ENCODE results near the gene RBP7.

GRCh38 chr1:10022656-10023055 is 25.6 kb downstream of the RBP7 start:
- no peak for TF ChIP-seq EZH2 (optimal IDR thresholded peaks at IDR 0.05; ENCODE audit: low read depth, low read length)
- TF ChIP-seq CTCF (IDR thresholded peaks at IDR 0.05; ENCODE audit: low read length): no peak
- TF ChIP-seq EZH2phosphoT487 (IDR thresholded peaks at IDR 0.05; ENCODE audit: low read length): no peak
